Measurements from ENCODE around the gene GNPTAB.
"Not testable (repeated sequence)": the region's sequence is repeated elsewhere in the genome, so short reads cannot be mapped to it uniquely, and the experiment has no call there.

GNPTAB gene

DNA sequence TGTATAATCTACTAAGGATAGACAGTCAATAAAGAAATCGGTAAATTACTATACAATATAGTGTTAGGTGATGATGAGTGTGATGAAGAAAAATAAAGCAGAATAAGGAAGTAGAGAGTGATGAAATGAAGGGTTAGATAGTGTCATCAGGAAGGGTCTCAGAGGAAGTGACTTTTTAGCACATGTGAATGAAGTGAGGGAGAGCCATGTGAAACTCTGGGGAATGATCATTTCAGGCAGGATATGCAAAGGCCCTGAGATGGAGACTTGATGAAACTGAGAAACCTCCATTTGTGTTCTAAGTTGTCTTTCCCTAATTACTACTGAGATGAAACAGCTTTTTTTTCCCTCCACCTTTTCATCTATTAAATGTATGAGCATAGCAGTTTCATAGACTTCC, 19.4 kb upstream of the GNPTAB start:
- no peak for DNase-seq

DNA sequence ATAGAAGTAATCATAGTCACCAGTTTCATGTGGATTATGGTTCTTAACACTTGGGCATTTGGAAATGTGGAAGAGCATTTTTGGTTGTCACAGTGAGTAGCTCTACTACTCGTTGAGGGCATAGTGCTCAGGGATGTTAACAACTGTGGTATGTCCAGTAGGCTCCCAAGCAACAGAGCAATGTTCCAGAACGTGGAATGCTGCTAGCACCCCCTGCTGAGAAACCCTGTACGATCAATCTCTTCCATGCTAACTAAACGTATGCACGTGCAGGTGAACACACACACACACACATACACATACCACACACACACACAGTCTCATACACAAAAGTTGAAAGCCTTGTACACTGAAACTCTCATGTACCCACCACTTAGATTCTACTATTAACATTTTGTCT, 16.6 kb upstream of the GNPTAB start:
- DNase-seq = no peak

DNA sequence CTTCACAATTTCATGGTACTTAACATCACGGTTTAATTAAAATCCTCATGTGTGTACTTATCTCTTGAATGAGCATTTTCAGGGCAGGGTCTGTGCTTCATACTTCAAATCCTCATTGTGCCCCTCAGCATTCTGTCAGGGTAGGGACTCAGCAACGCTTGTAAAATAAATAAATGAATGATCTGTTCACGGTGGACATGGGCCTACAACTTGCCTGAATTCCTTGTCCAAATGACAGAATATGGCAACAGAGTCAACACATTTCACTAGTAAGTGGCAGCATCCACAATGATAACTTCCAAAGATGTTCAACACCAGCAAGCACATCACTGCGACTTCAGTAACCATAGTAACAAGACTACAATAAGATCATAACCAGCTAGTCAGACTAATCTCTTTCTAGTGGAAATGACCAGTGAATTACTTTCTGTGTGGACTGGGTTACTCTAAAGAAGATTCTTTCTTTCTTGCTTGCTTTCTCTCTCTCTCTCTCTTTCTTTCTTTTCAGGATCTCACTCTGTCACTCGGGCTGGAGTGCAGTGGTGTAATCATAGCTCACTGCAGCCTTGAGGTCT, 14.5 kb upstream of the GNPTAB start:
- DNase-seq = no peak

- DNase-seq = no peak
Observed at GRCh38 chr12:101841069-101841468, 10.3 kb upstream of the GNPTAB start.

GRCh38 chr12:101839324-101840283, 8.8 kb upstream of the GNPTAB start:
- no peak for DNase-seq

DNA sequence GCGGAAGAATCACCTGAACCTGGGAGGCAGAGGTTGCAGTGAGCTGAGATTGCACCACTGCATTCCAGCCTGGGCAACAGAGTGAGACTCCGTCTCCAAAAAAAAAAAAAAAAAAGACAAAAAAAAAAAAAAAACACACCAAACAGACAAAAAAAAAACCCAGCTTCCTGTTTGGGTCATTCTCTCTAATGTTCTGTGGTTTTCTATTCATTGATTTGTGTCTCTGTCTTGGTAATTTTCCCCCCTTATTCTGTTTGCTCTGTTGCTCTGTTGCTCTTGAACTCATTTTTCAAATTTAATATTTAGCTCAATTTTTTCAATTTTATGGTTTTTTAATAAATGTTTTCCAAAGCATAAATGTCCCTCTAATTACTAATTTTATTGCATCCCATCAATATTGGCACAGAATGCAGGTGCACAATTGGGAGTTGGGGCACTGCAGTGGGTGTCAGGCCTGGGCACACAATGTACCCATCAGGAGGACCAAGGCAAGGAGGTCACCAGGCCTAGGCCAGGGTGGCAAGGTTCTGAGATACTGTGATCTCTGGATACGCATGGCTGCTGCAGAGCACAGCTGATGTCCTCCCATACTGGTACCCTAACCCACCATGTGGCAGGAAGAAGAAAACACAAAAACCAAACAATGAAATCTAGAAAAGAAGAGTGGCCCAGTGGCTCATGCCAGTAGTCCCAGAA, 8.0 kb upstream of the GNPTAB start:
- DNase-seq = no peak

DNA sequence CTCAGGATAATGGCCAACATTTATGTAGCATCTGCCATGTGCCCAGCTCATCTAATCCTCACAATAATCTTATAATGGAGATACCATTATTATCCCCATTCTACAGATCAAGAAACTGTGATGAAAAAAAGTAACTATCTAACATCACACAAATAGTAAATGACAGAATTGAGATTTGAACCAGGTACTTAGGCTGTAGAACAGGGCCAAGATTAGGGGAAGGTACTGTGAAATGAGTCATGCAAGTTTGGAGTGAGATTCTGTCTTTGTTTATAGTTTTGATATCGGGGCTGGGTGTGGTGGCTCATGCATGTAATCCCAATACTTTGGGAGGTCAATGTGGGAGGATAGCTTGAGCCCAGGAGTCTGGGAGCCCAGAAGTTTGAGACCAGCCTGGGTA, 1.3 kb upstream of the GNPTAB start:
- DNase-seq = no peak

- DNase-seq = no peak
Observed at GRCh38 chr12:101829639-101830366, 956 bp downstream of the GNPTAB start.

- DNase-seq = no peak
Observed at GRCh38 chr12:101828463-101829196, 2.1 kb downstream of the GNPTAB start.

DNA sequence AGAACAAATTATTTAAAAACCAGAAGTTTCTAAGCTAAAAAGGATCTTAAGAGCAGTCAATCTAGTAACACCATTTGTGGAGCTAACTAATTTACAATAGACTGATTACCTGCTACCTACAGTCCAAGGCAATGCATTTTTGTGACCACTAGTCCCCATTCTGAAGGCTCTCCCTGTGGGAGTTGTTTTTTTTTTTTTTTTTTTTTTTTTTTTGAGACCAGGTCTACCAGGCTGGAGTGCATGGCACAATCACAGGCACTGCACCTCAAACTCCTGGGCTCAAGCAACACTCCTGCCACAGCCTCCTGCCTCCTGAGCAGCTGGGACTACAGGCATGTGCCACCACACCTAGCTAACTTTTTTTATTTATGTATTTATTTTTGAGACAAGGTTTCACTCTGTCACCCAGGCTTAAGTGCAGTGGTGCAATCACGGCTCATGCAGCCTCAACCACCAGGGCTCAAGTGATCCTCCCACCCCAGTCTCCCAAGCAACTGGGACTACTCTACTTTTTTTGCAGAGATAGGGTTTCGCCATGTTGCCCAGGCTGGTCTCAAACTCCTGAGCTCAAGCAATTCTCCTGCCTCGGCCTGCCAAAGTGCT, 3.9 kb downstream of the GNPTAB start:
- DNase-seq = no peak

- DNase-seq = no peak
Observed at GRCh38 chr12:101824831-101825230, 5.9 kb downstream of the GNPTAB start.

DNA sequence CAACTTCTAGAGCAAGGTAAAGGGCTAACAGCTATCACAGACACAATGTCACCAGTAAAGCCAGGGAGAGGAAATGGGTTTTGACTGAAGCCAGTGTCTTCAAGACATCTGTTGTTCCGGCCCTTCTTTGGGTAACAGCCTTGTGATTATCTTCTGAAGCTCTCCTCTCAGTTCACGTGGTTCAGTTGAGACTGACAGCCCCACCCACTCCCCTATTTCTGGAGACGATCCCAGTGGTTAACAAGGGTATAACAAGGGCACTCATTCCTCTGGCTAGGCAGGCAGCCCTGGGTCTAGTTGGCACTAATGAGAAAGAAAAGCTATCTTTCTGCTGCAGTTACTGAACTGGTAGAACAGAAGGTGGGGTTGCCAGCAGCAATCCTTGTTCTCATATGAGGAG, 6.9 kb downstream of the GNPTAB start:
- no peak for DNase-seq

GRCh38 chr12:101823039-101823438, 7.7 kb downstream of the GNPTAB start:
- no peak for DNase-seq

GRCh38 chr12:101819467-101819866, 11.3 kb downstream of the GNPTAB start:
- DNase-seq = no peak

- not testable (repeated sequence) for DNase-seq
Observed at GRCh38 chr12:101818689-101819088, 12.1 kb downstream of the GNPTAB start.

DNA sequence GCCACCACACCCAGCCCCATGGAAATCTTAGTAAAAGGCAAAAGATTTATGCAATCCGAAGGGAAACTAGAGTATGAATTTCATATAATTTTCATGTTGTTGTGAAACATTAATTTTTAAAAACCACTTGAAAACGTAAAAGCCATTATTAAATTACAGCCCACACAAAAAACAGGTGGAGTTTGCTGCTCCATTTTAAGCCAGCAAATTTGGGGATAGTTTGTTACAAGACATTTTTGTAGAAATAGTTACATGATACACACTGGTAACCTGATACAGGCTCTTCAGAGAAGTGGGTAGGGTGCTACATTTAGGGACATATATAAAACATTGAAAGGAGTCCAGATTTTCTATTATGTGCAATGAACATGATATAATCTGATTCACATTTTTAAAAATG, 17.6 kb downstream of the GNPTAB start:
- DNase-seq = no peak

DNA sequence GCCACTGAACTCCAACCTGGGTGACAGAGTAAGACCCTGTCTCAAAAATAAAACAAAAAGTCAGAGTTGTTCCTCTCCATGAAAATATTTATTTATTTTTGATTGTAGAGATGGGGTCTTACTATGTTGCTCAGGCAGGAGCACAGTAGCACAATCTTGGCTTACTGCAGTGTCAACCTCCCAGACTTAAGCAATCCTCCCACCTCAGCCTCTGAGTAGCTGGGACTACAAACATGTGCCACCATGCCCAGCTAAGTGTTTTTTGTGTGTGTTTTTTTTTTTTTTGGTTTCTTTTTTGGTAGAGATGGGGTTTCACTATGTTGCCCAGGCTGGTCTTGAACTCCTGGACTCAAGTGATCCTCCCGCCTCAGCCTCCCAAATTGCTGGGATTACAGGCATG, 18.0 kb downstream of the GNPTAB start:
- DNase-seq = not testable (repeated sequence)

DNA sequence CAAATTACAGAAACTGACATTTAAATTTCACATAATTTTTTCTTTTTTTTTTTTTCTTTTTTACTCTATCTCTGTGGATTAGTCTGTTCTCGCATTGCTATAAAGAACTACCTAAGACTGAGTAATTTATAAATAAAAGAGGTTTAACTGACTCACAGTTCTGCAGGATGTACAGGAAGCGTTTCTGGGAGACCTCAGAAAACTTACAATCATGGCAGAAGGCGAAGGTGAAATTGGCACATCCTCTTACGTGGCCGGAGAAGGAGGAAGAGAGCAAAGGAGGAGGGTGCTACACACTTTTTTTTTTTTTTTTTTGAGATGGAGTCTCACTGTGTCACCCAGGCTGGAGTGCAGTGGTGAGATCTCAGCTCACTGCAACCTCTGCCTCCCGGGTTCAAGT, 19.4 kb downstream of the GNPTAB start:
- not testable (repeated sequence) for DNase-seq

- DNase-seq = no peak
Observed at GRCh38 chr12:101809208-101809607, 21.6 kb downstream of the GNPTAB start.

DNA sequence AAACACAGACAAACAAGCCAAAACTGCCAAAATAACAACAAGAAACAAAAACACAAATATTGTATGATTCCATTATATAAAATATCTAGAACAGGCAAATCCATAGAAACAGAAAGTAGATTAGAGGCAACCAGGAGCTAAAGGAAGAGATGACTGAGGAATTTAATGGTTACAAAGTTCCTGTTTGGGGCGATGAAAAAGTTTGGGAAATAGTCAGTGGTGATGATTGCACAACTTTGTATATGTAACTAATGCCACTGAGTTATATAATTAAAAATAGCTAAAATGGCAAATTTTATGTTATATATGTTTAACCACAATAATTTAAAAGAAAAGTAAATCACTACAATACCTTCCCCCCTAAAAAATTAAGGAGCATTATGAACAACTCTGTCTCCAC, 24.5 kb downstream of the GNPTAB start:
- DNase-seq = no peak

DNA sequence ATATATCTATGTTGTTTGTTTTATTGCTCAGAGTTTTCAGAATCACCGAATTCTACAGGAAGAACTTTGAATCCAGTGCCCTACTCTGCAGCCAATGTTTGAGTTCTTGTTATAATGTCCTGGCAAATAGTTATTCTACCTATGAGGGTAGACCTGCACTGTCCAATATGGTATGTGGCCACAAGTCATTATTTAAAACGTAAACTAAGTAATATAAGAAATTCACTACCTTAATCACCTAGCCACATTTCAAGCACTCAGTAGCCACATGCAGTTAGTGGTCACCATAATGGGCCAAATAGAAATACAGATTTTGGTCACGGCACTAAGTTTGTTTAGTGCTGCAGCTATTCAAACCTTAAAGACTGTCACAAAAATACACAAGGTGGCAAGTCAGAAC, 26.4 kb downstream of the GNPTAB start:
- no peak for DNase-seq

GRCh38 chr12:101803978-101804377, 26.8 kb downstream of the GNPTAB start:
- no peak for DNase-seq
